ENCODE results near the gene ENOSF1.

DNA sequence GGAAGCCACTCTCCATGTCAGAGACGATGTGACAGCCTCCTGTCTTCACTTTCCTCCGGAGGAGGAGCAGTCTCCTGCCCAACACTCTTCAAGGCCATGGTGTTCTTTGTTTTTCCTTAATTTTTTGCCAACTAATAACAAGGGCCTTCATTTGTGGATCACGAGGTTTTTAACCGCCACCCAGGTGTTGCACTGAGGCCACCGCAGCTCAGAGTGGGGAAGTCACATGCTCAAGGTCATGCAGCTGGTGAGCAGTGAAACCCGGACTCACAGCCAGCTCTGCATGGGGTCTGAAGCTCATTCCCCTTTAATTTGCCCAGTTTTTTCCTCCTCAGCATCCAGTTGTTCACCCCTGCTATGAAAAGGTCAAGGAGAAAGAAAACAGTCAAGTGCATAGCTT is 19.6 kb downstream of the ENOSF1 start:
- TF ChIP-seq, protein P1, sequence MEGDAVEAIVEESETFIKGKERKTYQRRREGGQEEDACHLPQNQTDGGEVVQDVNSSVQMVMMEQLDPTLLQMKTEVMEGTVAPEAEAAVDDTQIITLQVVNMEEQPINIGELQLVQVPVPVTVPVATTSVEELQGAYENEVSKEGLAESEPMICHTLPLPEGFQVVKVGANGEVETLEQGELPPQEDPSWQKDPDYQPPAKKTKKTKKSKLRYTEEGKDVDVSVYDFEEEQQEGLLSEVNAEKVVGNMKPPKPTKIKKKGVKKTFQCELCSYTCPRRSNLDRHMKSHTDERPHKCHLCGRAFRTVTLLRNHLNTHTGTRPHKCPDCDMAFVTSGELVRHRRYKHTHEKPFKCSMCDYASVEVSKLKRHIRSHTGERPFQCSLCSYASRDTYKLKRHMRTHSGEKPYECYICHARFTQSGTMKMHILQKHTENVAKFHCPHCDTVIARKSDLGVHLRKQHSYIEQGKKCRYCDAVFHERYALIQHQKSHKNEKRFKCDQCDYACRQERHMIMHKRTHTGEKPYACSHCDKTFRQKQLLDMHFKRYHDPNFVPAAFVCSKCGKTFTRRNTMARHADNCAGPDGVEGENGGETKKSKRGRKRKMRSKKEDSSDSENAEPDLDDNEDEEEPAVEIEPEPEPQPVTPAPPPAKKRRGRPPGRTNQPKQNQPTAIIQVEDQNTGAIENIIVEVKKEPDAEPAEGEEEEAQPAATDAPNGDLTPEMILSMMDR (IDR thresholded peaks at IDR 0.05): no peak
- no peak for TF ChIP-seq POLR2A (IDR thresholded peaks at IDR 0.05)
